HCT116 (cell line): Measurements from ENCODE around the gene TMBIM6. TPM values are rescaled to one million over a fixed set of nuclear protein-coding genes. Genes with fewer than 3 reads are reported as not detected.

Experiments used
- ATAC-seq: fragments of 200-7000 bp; cut with Tn5 transposase; 2 replicates; pipeline ENCODE4 v1.9.1; 2020; ENCODE audit warnings: mild to moderate bottlenecking, moderate library complexity
- BruUV-seq: library from RNA; stranded (reverse); fragments of 400-500 nt; replicated peaks from 2 replicates; lab custom pipeline; 2021; lab: Mats Ljungman, UMichigan
- CTCF ChIA-PET: fragments of 300-600 bp; sonication (Branson Sonifier 250); formaldehyde crosslinking; loops from one replicate; lab custom pipeline; 2021; ENCODE audit warnings: antibody characterized with exemption; lab: Charles Lee
- POLR2A ChIA-PET: fragments of 300-600, 350-600 bp; sonication (Branson Sonifier 250); formaldehyde crosslinking; loops from one replicate; lab custom pipeline; 2021; ENCODE audit warnings: antibody characterized with exemption; lab: Charles Lee
- RAD21 ChIA-PET, 2 experiments: fragments of 300-600 bp; sonication (Branson Sonifier 250); formaldehyde crosslinking; loops; one replicate each; lab custom pipeline; 2023; ENCODE audit warnings: low total read pairs in 2 of 2; ENCODE audit not compliant: uncharacterized antibody in 2 of 2, unreplicated experiment in 2 of 2, low non-redundant PET in 1 of 2; lab: Charles Lee
- DNase-seq: peaks from one replicate; pipeline ENCODE4 v3.0.0-alpha.2; 2010; ENCODE audit warnings: low read depth, low spot score
- H2AFZ ChIP-seq: fragments of 200-600 bp; shearing (Covaris generic), sonication (generic); 2 replicates; pipeline ENCODE4 v1.6.1; 2017; ENCODE audit warnings: low read depth, mixed run types, mixed read lengths, antibody characterized with exemption, low read length; ENCODE audit not compliant: poor library complexity, severe bottlenecking
- H3K27ac ChIP-seq: 2 replicates; pipeline ENCODE4 v1.5.1; 2012; ENCODE audit warnings: low read depth, low read length
- H3K27me3 ChIP-seq: fragments of 200-600 bp; sonication (generic); 2 replicates; pipeline ENCODE4 v1.6.1; 2016; ENCODE audit warnings: mixed run types, low read length, mixed read lengths; ENCODE audit not compliant: insufficient read depth
- H3K36me3 ChIP-seq, 2 experiments: fragments of 200-500 bp in 1 of 2; fragments of 200-600 bp in 1 of 2; sonication (Bioruptor generic) in 1 of 2; sonication (generic) in 1 of 2; 2 replicates each; pipeline versions ENCODE4 v1.5.1 to v1.6.1; 2014 to 2016; ENCODE audit warnings: low read length in 2 of 2, inconsistent platforms in 1 of 2, mixed read lengths in 1 of 2, mixed run types in 1 of 2; ENCODE audit not compliant: insufficient read depth in 2 of 2, control insufficient read depth in 1 of 2
- H3K4me1 ChIP-seq, 2 experiments: fragments of 200-600 bp in 1 of 2; sonication (generic) in 1 of 2; 2 replicates each; pipeline versions ENCODE4 v1.5.1 to v1.6.1; 2012 to 2017; ENCODE audit warnings: low read length in 2 of 2, inconsistent platforms in 1 of 2, mild to moderate bottlenecking in 1 of 2, mixed read lengths in 1 of 2, mixed run types in 1 of 2, moderate library complexity in 1 of 2; ENCODE audit not compliant: insufficient read depth in 2 of 2, control insufficient read depth in 1 of 2
- H3K4me2 ChIP-seq: fragments of 200-600 bp; sonication (generic); 2 replicates; pipeline ENCODE4 v1.6.1; 2017; ENCODE audit warnings: mixed run types, low read length, mixed read lengths
- H3K4me3 ChIP-seq, 2 experiments: fragments of 200-600 bp in 1 of 2; sonication (generic) in 1 of 2; replicated peaks in 1 of 2; 2 replicates each; pipeline ENCODE4 v1.5.1; 2011 to 2016; ENCODE audit warnings: low read length in 2 of 2, control low read depth in 1 of 2, low read depth in 1 of 2, mild to moderate bottlenecking in 1 of 2, mixed read lengths in 1 of 2, mixed run types in 1 of 2
- H3K79me2 ChIP-seq: fragments of 200-600 bp; sonication (generic); 2 replicates; pipeline ENCODE4 v1.6.1; 2017; ENCODE audit warnings: mild to moderate bottlenecking, mixed run types, low read length, moderate library complexity, mixed read lengths; ENCODE audit not compliant: insufficient read depth
- H3K9ac ChIP-seq: fragments of 200-600 bp; sonication (generic); 2 replicates; pipeline ENCODE4 v1.6.1; 2016; ENCODE audit warnings: low read length, mixed read lengths
- H3K9me2 ChIP-seq: fragments of 200-600 bp; sonication (generic), shearing (Covaris generic); 2 replicates; pipeline ENCODE4 v1.6.1; 2017; ENCODE audit warnings: mixed run types, mild to moderate bottlenecking, moderate library complexity; ENCODE audit not compliant: insufficient read depth
- H3K9me3 ChIP-seq, 2 experiments: fragments of 200-500 bp in 1 of 2; fragments of 200-600 bp in 1 of 2; sonication (Bioruptor generic) in 1 of 2; sonication (generic) in 1 of 2; 2 replicates each; pipeline ENCODE4 v1.6.1; 2014 to 2017; ENCODE audit warnings: low read length in 2 of 2, mixed read lengths in 2 of 2, inconsistent platforms in 1 of 2, low read depth in 1 of 2, mild to moderate bottlenecking in 1 of 2, mixed run types in 1 of 2, moderate library complexity in 1 of 2; ENCODE audit not compliant: control insufficient read depth in 1 of 2, insufficient read depth in 1 of 2
- H4K20me1 ChIP-seq: fragments of 200-600 bp; sonication (generic), shearing (Covaris generic); 2 replicates; pipeline ENCODE4 v1.6.1; 2017; ENCODE audit warnings: mixed run types, mild to moderate bottlenecking, moderate library complexity; ENCODE audit not compliant: insufficient read depth
- CEBPB ChIP-seq: IDR thresholded peaks from 2 replicates; pipeline ENCODE4 v1.6.1; 2012; ENCODE audit warnings: low read depth
- EGR1 ChIP-seq: IDR thresholded peaks from 2 replicates; pipeline ENCODE4 v1.6.1; 2012; ENCODE audit warnings: low read depth
- ELF1 ChIP-seq: IDR thresholded peaks from 2 replicates; pipeline ENCODE4 v1.6.1; 2012; ENCODE audit warnings: low read depth, borderline replicate concordance
- FOSL1 ChIP-seq: IDR thresholded peaks from 2 replicates; pipeline ENCODE4 v1.6.1; 2012; ENCODE audit warnings: low read depth
- JUND ChIP-seq: IDR thresholded peaks from 2 replicates; pipeline ENCODE4 v1.6.1; 2012
- POLR2A ChIP-seq: IDR thresholded peaks from 2 replicates; pipeline ENCODE4 v1.7.0; 2011; ENCODE audit warnings: borderline replicate concordance; ENCODE audit not compliant: insufficient read depth, insufficient read length; ENCODE audit errors: extremely low read depth
- POLR2AphosphoS5 ChIP-seq: IDR thresholded peaks from 2 replicates; pipeline ENCODE4 v1.6.1; 2011; ENCODE audit warnings: mild to moderate bottlenecking, low read depth, low read length, moderate library complexity
- RAD21 ChIP-seq: IDR thresholded peaks from 2 replicates; pipeline ENCODE4 v1.6.1; 2012; ENCODE audit warnings: low read depth, mild to moderate bottlenecking
- SIN3A ChIP-seq: IDR thresholded peaks from 2 replicates; pipeline ENCODE4 v1.6.1; 2012; ENCODE audit warnings: low read depth
- SRF ChIP-seq: IDR thresholded peaks from 2 replicates; pipeline ENCODE4 v1.6.1; 2012; ENCODE audit warnings: low read depth
- TCF7L2 ChIP-seq: IDR thresholded peaks from 2 replicates; pipeline ENCODE4 v1.7.0; 2011; ENCODE audit warnings: borderline replicate concordance, inconsistent platforms; ENCODE audit not compliant: insufficient read depth, insufficient read length; ENCODE audit errors: extremely low read depth
- YY1 ChIP-seq: IDR thresholded peaks from 2 replicates; pipeline ENCODE4 v1.6.1; 2011; ENCODE audit warnings: low read length, low read depth, moderate library complexity, mild to moderate bottlenecking; ENCODE audit not compliant: insufficient replicate concordance; ENCODE audit errors: extremely low read depth
- intact Hi-C: fragments of 100-400 bp; cut with micrococcal nuclease; formaldehyde crosslinking; loops from 2 replicates; pipeline ENCODE4 v1.10.0; 2022
- total RNA-seq: library from RNA; stranded (reverse); gene quantifications from one replicate; pipeline ENCODE4 v1.2.1, GENCODE V29; 2021; ENCODE audit not compliant: unreplicated experiment
- TF ChIP-seq, protein P1 (sequence below), 3 experiments: fragments of 200-600 bp in 1 of 3; sonication (generic) in 1 of 3; IDR thresholded peaks in 2 of 3; conservative IDR thresholded peaks in 1 of 3; 2 replicates each; pipeline ENCODE4 v1.5.1; 2012 to 2017; ENCODE audit warnings: low read depth in 2 of 3, low read length in 2 of 3, antibody characterized with exemption in 1 of 3, borderline replicate concordance in 1 of 3, control low read depth in 1 of 3, mild to moderate bottlenecking in 1 of 3, mixed read lengths in 1 of 3, mixed run types in 1 of 3, moderate library complexity in 1 of 3; ENCODE audit not compliant: insufficient read depth in 1 of 3
- TF ChIP-seq, protein P2 (sequence below): IDR thresholded peaks from 2 replicates; pipeline ENCODE4 v1.6.1; 2012

The TMBIM6 gene
- total RNA-seq, 1 experiment from 2014 or later = 510 TPM

DNA sequence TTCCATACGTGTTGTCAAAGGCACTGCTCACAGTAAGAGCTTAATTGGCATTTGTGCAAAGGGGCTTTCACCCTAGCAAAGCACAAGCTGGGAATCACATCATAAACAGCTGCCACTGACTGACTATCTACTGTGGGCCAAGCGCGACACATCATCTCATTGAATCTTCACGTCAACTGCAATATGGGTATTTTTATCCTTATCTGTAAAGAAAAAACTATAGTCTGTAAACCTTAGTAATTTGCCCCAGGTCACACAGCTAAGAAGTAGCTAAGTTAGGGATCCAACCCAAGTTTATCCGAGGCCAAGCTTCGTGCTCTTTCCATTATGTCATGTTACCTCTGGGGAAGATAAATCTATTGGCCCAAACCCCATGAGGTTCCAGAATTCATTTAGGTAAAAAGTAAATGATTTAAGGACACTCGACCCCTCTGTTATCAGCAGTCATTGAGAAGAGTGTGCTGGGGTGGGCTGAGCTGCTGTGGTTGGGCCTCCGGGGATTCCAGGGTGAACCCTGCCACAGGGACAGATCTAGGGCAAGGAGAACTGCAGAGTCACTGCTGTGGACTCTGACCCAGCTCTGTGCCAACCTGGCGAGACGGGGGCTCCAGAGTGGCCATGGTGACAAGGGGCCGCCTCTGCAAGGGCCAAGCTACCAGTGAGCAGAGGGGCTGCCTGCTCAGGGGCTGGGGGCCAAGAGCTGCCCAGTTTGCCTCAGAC is 59.2 kb downstream of the TMBIM6 start:
- Histone ChIP-seq H3K9me3 (no peaks in the 10 kb centered on the region), H3K36me3 (no peaks in the 10 kb centered on the region; a peak in 1 of 4 replicates), H3K27ac (no peak overlapping the region), H3K4me3 (no peak overlapping the region), H3K79me2 (no peaks in the 10 kb centered on the region), H4K20me1 (no peaks in the 10 kb centered on the region), H3K4me2 (no peak overlapping the region), H2AFZ (no peak overlapping the region), H3K9ac (no peak overlapping the region), H3K9me2 (no peaks in the 10 kb centered on the region), H3K4me1 (no peaks in the 10 kb centered on the region), H3K27me3 (no peaks in the 10 kb centered on the region)
- BruUV-seq = no TSS peak
- TF ChIP-seq TCF7L2 (no peak), POLR2A (no peak), ELF1 (no peak), JUND (no peak), CEBPB (no peak), YY1 (no peak), SIN3A (no peak), POLR2AphosphoS5 (no peak), SRF (no peak), EGR1 (no peak), FOSL1 (no peak), RAD21 (no peak)
- TF ChIP-seq, protein P1, sequence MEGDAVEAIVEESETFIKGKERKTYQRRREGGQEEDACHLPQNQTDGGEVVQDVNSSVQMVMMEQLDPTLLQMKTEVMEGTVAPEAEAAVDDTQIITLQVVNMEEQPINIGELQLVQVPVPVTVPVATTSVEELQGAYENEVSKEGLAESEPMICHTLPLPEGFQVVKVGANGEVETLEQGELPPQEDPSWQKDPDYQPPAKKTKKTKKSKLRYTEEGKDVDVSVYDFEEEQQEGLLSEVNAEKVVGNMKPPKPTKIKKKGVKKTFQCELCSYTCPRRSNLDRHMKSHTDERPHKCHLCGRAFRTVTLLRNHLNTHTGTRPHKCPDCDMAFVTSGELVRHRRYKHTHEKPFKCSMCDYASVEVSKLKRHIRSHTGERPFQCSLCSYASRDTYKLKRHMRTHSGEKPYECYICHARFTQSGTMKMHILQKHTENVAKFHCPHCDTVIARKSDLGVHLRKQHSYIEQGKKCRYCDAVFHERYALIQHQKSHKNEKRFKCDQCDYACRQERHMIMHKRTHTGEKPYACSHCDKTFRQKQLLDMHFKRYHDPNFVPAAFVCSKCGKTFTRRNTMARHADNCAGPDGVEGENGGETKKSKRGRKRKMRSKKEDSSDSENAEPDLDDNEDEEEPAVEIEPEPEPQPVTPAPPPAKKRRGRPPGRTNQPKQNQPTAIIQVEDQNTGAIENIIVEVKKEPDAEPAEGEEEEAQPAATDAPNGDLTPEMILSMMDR (IDR thresholded peaks at IDR 0.05 in 2 of 3, conservative IDR thresholded peaks at IDR 0.05 in 1 of 3; ENCODE audit: borderline replicate concordance in 1 of 3, insufficient read depth in 1 of 3, low read depth in 2 of 3, low read length in 2 of 3) = no peak
- TF ChIP-seq, protein P2, sequence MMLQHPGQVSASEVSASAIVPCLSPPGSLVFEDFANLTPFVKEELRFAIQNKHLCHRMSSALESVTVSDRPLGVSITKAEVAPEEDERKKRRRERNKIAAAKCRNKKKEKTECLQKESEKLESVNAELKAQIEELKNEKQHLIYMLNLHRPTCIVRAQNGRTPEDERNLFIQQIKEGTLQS = no peak
- ChIA-PET RAD21 (no interaction called here), CTCF (no interaction called here), POLR2A (no interaction called here)
- no peak for ATAC-seq
- intact Hi-C loops = no loop called here
- DNase-seq = no peak
